Myocyte (in vitro differentiated cells): ENCODE results near the gene SEMA3C. TPM values are rescaled to one million over a fixed set of nuclear protein-coding genes. Genes with fewer than 3 reads are reported as not detected.

ENCODE experiments used
- DNase-seq: peaks from one replicate; pipeline ENCODE4 v3.0.0-alpha.2; 2012; ENCODE audit warnings: low read depth
- total RNA-seq: library from RNA; depleted of rRNA; stranded (reverse); fragments of >200 nt; gene quantifications from 2 replicates; pipeline ENCODE4 v1.2.3, GENCODE V29; 2014

SEMA3C gene
- total RNA-seq, 1 donor from 2014 or later: 180 TPM

- DNase-seq: no peak
Observed at GRCh38 chr7:80705130-80705781, 213.6 kb downstream of the SEMA3C start.

GRCh38 chr7:80703272-80703671, 215.6 kb downstream of the SEMA3C start:
- DNase-seq: no peak

GRCh38 chr7:80699721-80700256, 219.1 kb downstream of the SEMA3C start:
- peak; percentile 22 for DNase-seq

GRCh38 chr7:80699045-80699638, 219.7 kb downstream of the SEMA3C start:
- peak; percentile 81 for DNase-seq
